ENCODE measurements around the gene DPRX.

GRCh38 chr19:53608381-53608780 lies 23.4 kb upstream of the DPRX start:
- no peak for TF ChIP-seq CTCF (conservative IDR thresholded peaks at IDR 0.05)
- no peak for TF ChIP-seq EZH2 (IDR thresholded peaks at IDR 0.05; ENCODE audit: low read depth)
